HL-60 (cell line): Measurements from ENCODE around the gene LDB3.

Experiments
- DNase-seq, 2 experiments: peaks; one replicate each; pipeline ENCODE4 v3.0.0-alpha.2; 2010 to 2020; ENCODE audit warnings: low read depth in 1 of 2, low spot score in 1 of 2
- H3K27ac ChIP-seq: fragments of 250-450 bp; sonication (Bioruptor Pico); replicated peaks from 2 replicates; pipeline ENCODE4 v1.5.1; 2020; ENCODE audit warnings: mild to moderate bottlenecking, moderate library complexity
- H3K27me3 ChIP-seq: fragments of 250-450 bp; sonication (Bioruptor Pico); 2 replicates; pipeline ENCODE4 v1.5.1; 2021; ENCODE audit warnings: mild to moderate bottlenecking, moderate library complexity; ENCODE audit not compliant: insufficient read depth, poor library complexity, severe bottlenecking
- H3K4me3 ChIP-seq: replicated peaks from 2 replicates; pipeline ENCODE4 v1.5.1; 2011; ENCODE audit warnings: mild to moderate bottlenecking, control low read depth, low read length; ENCODE audit not compliant: insufficient read depth
- CTCF ChIP-seq: IDR thresholded peaks from one replicate; pipeline ENCODE4 v1.5.1; 2011; ENCODE audit warnings: low read length, control low read depth, inconsistent platforms; ENCODE audit not compliant: insufficient read depth
- GABPA ChIP-seq: IDR thresholded peaks from 2 replicates; pipeline ENCODE4 v1.6.1; 2012; ENCODE audit warnings: low read depth
- POLR2AphosphoS5 ChIP-seq: IDR thresholded peaks from 2 replicates; pipeline ENCODE4 v1.6.1; 2012; ENCODE audit warnings: low read depth
- REST ChIP-seq: IDR thresholded peaks from 2 replicates; pipeline ENCODE4 v1.6.1; 2012; ENCODE audit warnings: low read depth; ENCODE audit not compliant: insufficient replicate concordance
- SPI1 ChIP-seq: IDR thresholded peaks from 2 replicates; pipeline ENCODE4 v1.6.1; 2012; ENCODE audit warnings: low read depth, mild to moderate bottlenecking, borderline replicate concordance

LDB3 gene

GRCh38 chr10:86749854-86750253 is 81.5 kb downstream of the LDB3 start:
- Histone ChIP-seq H3K4me3 (no peak overlapping the region), H3K27ac (no peak overlapping the region), H3K27me3 (peaks cover 10% of the 10 kb centered on the region)
- no peak for TF ChIP-seq GABPA
- TF ChIP-seq SPI1 = no peak
- no peak for TF ChIP-seq POLR2AphosphoS5
- TF ChIP-seq CTCF = no peak
- no peak for TF ChIP-seq REST
- no peak for DNase-seq

- TF ChIP-seq REST = no peak
- no peak for TF ChIP-seq SPI1
- no peak for TF ChIP-seq GABPA
- TF ChIP-seq POLR2AphosphoS5 = no peak
- TF ChIP-seq CTCF = no peak
- Histone ChIP-seq H3K27ac (no peak overlapping the region), H3K4me3 (no peak overlapping the region), H3K27me3 (peaks cover 22% of the 10 kb centered on the region)
- no peak for DNase-seq
These were observed 83.2 kb downstream of the LDB3 start for GRCh38 chr10:86751477-86751876.

- Histone ChIP-seq H3K27me3 (peaks cover 25% of the 10 kb centered on the region), H3K27ac (no peak overlapping the region), H3K4me3 (no peak overlapping the region)
- TF ChIP-seq GABPA (no peak), SPI1 (no peak), CTCF (no peak), POLR2AphosphoS5 (no peak), REST (no peak)
- no peak for DNase-seq
These were observed 84.0 kb downstream of the LDB3 start for GRCh38 chr10:86752311-86752710.
